Stomach (tissue), 4 donors: ENCODE results near the gene ARHGEF4.

Experiments used
- EP300 ChIP-seq: sonication (generic); formaldehyde crosslinking; IDR thresholded peaks from one replicate; pipeline ENCODE4 v1.6.1; 2017; ENCODE audit warnings: antibody characterized with exemption
- POLR2A ChIP-seq, 4 donors: fragments of 450-650 bp; IDR thresholded peaks; one replicate each; pipeline ENCODE4 v1.6.1; 2016; ENCODE audit warnings: antibody characterized with exemption in 4 of 4, control low read depth in 2 of 4, mild to moderate bottlenecking in 1 of 4, moderate library complexity in 1 of 4
- POLR2AphosphoS5 ChIP-seq, 3 donors: sonication (generic); formaldehyde crosslinking; IDR thresholded peaks; one replicate each; pipeline ENCODE4 v1.6.1; 2016; ENCODE audit warnings: antibody characterized with exemption in 3 of 3
- TF ChIP-seq, protein P1 (sequence below), 7 experiments: fragments of 450-650 bp in 4 of 7; fragments of 200-600 bp in 3 of 7; sonication (generic) in 3 of 7; IDR thresholded peaks; one replicate each; pipeline ENCODE4 v1.5.1; 2016 to 2019; ENCODE audit warnings: antibody characterized with exemption in 7 of 7, control low read depth in 2 of 7, mild to moderate bottlenecking in 1 of 7

DNA sequence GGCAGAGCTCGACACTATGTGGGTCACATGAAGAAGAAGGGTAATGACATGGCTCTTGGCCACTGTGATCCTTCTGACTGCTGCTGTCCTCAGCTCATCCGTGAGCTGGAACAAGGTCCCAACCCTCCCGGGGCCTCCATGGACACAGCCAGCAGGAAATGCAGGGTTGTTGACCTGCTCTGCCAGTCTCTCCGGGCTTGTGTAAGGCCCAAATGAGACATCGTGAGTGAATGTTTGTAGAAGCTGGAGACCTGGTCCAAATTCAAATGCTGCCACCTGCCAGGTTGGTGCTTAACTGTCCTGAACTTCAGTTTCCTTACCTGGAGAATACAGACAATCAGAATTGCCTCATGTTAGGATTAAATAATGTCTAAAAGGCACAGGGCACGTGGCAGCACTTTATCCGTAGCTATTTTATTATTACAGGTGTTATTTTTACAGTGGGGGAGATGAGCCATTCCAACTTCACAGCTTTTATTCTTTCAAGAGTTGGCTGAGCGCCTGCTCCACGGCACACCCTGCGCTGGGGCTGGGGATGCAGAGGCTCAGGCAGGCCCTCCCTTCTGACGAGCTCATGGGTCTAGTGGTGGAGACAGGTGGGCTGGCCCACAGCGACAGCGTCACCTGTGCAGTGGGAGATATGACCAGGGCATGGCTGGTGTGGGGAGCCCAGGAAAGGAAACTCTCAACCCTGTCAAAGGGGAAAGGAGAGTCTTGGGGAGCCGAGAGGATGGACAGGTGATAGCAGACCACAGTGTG is 15.1 kb downstream of the ARHGEF4 start:
- TF ChIP-seq, protein P1, sequence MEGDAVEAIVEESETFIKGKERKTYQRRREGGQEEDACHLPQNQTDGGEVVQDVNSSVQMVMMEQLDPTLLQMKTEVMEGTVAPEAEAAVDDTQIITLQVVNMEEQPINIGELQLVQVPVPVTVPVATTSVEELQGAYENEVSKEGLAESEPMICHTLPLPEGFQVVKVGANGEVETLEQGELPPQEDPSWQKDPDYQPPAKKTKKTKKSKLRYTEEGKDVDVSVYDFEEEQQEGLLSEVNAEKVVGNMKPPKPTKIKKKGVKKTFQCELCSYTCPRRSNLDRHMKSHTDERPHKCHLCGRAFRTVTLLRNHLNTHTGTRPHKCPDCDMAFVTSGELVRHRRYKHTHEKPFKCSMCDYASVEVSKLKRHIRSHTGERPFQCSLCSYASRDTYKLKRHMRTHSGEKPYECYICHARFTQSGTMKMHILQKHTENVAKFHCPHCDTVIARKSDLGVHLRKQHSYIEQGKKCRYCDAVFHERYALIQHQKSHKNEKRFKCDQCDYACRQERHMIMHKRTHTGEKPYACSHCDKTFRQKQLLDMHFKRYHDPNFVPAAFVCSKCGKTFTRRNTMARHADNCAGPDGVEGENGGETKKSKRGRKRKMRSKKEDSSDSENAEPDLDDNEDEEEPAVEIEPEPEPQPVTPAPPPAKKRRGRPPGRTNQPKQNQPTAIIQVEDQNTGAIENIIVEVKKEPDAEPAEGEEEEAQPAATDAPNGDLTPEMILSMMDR (IDR thresholded peaks at IDR 0.05), result no peak
- TF ChIP-seq POLR2AphosphoS5 (IDR thresholded peaks at IDR 0.05) (no peak), POLR2A (IDR thresholded peaks at IDR 0.05) (no peak), EP300 (no peak)
